ENCODE data around the gene ALOX15.
"Not testable (repeated sequence)": the region's sequence is repeated elsewhere in the genome, so short reads cannot be mapped to it uniquely, and the experiment has no call there.

ALOX15 gene

GRCh38 chr17:4641297-4642195 is at the start of gene ALOX15:
TSS of gene ALOX15 (minus strand) at chr17:4641678. CDS start at chr17:4641651, 27 bp downstream.
- no peak for DNase-seq

- DNase-seq = no peak
Observed at GRCh38 chr17:4690745-4691144, 49.3 kb upstream of the ALOX15 start.

GRCh38 chr17:4689872-4690271 is 48.4 kb upstream of the ALOX15 start:
- DNase-seq = not testable (repeated sequence)

- DNase-seq = not testable (repeated sequence)
Observed at GRCh38 chr17:4683739-4684138, 42.3 kb upstream of the ALOX15 start.

GRCh38 chr17:4679658-4680057 is 38.2 kb upstream of the ALOX15 start:
- no peak for DNase-seq

GRCh38 chr17:4678448-4679026 is 37.1 kb upstream of the ALOX15 start:
- DNase-seq = no peak

- DNase-seq = no peak
Observed at GRCh38 chr17:4676791-4677190, 35.3 kb upstream of the ALOX15 start.

GRCh38 chr17:4675791-4676190 is 34.3 kb upstream of the ALOX15 start:
- DNase-seq = no peak

- no peak for DNase-seq
Observed at GRCh38 chr17:4674685-4674998, 33.2 kb upstream of the ALOX15 start.

- no peak for DNase-seq
Observed at GRCh38 chr17:4673986-4674684, 32.7 kb upstream of the ALOX15 start.

- DNase-seq = no peak
Observed at GRCh38 chr17:4673169-4673568, 31.7 kb upstream of the ALOX15 start.

GRCh38 chr17:4672751-4673150 is 31.3 kb upstream of the ALOX15 start:
- DNase-seq = no peak

- no peak for DNase-seq
Observed at GRCh38 chr17:4672055-4672630, 30.7 kb upstream of the ALOX15 start.

- no peak for DNase-seq
Observed at GRCh38 chr17:4667166-4667565, 25.7 kb upstream of the ALOX15 start.

- no peak for DNase-seq
Observed at GRCh38 chr17:4666296-4666695, 24.8 kb upstream of the ALOX15 start.

- no peak for DNase-seq
Observed at GRCh38 chr17:4665027-4665426, 23.5 kb upstream of the ALOX15 start.

- DNase-seq = no peak
Observed at GRCh38 chr17:4664230-4664629, 22.8 kb upstream of the ALOX15 start.

- no peak for DNase-seq
Observed at GRCh38 chr17:4663711-4664110, 22.2 kb upstream of the ALOX15 start.

GRCh38 chr17:4658478-4659305 is 17.2 kb upstream of the ALOX15 start:
- DNase-seq = no peak

- DNase-seq = no peak
Observed at GRCh38 chr17:4657678-4658077, 16.2 kb upstream of the ALOX15 start.

GRCh38 chr17:4655933-4656332 is 14.5 kb upstream of the ALOX15 start:
- not testable (repeated sequence) for DNase-seq

GRCh38 chr17:4652997-4653396 is 11.5 kb upstream of the ALOX15 start:
- no peak for DNase-seq

- no peak for DNase-seq
Observed at GRCh38 chr17:4648741-4649140, 7.3 kb upstream of the ALOX15 start.

Data from NCI-H82 (cell line).